ENCODE results near the gene ZNF451.
"Not testable (repeated sequence)": the region's sequence is repeated elsewhere in the genome, so short reads cannot be mapped to it uniquely, and the experiment has no call there.

Gene ZNF451, protein sequence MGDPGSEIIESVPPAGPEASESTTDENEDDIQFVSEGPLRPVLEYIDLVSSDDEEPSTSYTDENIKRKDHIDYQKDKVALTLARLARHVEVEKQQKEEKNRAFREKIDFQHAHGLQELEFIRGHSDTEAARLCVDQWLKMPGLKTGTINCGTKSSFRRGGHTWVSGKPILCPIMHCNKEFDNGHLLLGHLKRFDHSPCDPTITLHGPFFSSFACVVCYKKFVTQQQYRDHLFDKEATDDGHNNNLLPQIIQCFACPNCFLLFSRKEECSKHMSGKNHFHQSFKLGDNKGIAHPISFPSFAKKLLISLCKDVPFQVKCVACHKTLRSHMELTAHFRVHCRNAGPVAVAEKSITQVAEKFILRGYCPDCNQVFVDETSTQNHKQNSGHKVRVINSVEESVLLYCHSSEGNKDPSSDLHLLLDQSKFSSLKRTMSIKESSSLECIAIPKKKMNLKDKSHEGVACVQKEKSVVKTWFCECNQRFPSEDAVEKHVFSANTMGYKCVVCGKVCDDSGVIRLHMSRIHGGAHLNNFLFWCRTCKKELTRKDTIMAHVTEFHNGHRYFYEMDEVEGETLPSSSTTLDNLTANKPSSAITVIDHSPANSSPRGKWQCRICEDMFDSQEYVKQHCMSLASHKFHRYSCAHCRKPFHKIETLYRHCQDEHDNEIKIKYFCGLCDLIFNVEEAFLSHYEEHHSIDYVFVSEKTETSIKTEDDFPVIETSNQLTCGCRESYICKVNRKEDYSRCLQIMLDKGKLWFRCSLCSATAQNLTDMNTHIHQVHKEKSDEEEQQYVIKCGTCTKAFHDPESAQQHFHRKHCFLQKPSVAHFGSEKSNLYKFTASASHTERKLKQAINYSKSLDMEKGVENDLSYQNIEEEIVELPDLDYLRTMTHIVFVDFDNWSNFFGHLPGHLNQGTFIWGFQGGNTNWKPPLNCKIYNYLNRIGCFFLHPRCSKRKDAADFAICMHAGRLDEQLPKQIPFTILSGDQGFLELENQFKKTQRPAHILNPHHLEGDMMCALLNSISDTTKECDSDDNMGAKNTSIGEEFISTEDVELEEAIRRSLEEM

GRCh38 chr6:57089687-57090457 lies at the start of gene ZNF451:
Gene ZNF451, plus strand, starts transcription at chr6:57090188. Its CDS starts 66 bp downstream, at chr6:57090254.
- DNase-seq: peak; percentile 92 to 95 (median 94)

GRCh38 chr6:57044061-57044460 lies 45.9 kb upstream of the ZNF451 start:
- DNase-seq: not testable (repeated sequence)

DNA sequence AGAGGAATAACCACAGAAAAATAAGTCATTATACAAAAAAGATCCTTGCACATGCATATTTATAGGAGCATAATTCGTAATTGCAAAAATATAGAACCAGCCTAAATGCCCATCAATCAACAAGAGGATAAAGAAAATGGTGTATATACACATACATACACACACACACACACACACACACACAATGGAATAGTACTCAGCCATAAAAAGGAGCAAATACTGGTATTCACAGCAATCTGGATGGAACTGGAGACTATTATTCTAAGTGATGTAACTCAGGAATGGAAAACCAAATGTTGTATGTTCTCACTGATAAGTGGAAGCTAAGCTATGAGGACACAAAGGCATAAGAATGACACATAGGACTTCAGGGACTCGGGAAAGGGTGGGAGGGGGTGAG lies 45.4 kb upstream of the ZNF451 start:
- DNase-seq: no peak

DNA sequence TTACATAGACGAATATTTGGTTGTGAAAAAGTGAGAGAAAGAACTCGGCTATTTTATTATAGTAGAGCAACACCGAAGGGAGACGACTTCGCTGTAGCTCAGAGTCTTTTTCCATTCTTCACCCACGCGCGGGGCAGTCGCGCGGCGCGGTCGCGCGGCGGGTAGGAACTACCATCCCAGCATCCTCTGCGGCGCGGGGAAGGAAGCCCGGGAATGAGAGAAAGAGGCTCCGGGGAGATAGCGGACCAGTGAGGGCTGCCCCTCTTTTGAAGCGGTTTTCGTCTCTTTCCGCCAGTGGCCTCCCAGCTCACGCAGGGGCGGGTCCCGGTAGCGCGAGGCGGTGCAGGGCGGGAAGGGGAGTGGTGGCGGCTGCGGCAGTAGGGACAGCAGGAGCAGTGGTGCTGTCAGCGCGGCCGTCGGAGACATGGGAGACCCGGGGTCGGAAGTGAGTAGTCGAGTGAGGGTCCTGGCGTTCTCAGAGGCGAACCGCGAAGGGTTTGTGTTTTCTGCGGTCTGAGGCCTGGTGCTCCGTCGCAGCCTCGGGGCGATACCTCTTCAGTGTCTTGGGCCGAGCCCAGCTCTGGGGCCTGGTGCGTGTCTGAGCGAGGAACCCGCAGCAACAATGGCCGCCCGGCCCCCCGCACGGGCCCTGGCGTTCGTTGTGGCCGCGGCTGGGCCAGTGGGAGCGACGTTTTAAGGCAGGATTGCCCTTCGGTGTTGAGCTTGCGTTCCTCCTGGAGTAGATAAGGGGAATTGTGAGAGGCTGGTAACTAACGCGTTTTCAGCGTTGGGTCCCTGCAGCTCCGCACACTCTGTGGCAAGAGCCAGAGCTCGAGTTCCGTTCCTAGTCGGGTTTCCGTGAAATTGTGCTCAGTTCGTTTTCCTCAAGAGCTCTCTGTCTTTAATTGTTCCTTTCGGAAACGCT lies 43.4 kb upstream of the ZNF451 start, which contains the start of gene KIAA1586:
Gene KIAA1586 (plus strand): TSS at position 362 of the 925 bp plus-strand sequence. CDS start 63 bp downstream, at position 425.
- DNase-seq: peak; percentile 64 to 73 (median 70)

GRCh38 chr6:57047257-57047585 lies 42.8 kb upstream of the ZNF451 start:
- DNase-seq: not testable (repeated sequence)

- not testable (repeated sequence) for DNase-seq
Measured at GRCh38 chr6:57047859-57048258, 42.1 kb upstream of the ZNF451 start.

GRCh38 chr6:57048577-57048976 lies 41.4 kb upstream of the ZNF451 start:
- no peak for DNase-seq

- DNase-seq: no peak
Measured at GRCh38 chr6:57063847-57064246, 26.1 kb upstream of the ZNF451 start.

- no peak for DNase-seq
Measured at GRCh38 chr6:57064809-57065208, 25.2 kb upstream of the ZNF451 start.

DNA sequence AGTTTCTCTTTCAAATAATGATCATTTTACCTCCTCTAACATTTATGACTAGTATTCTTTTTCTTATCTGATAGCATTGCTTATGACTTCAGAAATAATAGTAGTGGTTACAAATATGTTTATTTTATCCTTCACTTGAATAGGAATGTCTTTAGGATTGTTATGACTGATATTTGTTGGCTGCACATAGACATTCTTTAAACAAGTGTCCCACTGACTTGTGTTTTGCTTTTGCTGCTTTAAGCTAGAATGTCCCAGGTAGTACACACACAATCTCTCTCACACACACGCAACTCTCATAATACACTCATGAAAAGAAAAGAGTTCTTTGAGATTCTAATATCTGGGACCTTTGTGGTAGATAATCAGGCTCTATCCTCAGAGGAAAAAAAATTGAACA lies 21.9 kb upstream of the ZNF451 start:
- DNase-seq: no peak

- no peak for DNase-seq
Measured at GRCh38 chr6:57069228-57069627, 20.8 kb upstream of the ZNF451 start.

DNA sequence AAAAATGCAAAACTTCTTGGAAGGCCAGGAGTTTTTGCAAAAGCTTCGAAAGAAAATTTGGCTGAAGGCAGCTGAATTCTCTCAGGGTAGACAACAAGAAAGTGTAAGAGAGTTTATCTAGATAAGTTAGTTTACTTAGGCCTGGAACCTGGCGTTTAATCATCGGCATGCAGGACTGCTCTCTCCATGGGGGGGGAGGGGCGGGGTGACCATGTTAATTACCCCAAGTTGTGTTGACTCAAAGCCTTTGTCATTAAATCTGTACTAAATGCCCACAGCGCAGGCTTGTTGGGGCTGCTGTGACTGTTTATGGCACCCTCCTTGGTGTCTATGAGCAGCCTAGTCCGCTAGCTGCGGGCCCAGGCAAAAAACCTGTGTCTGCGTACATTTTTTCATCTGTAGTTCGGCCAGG lies 20.1 kb upstream of the ZNF451 start:
- DNase-seq: no peak

DNA sequence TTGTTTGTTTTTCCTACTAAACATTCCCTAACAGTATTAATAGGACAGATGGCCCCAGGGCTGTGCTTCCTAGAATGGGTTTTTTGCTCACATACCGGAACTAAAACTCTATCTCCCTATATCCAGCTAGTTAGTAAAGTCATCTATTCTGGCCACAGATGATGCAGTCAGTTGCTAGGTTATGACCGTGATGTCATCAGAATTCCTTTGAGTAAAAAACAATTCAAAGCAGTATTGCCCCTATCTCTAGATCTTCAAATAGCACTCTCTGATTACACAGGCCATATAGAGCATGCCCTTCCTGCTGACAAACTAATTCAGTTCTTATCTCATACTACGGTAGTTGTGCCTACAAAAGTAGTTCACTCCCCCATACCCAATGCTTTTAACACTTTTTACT lies 17.9 kb upstream of the ZNF451 start:
- DNase-seq: no peak

- no peak for DNase-seq
Measured at GRCh38 chr6:57074383-57074782, 15.6 kb upstream of the ZNF451 start.

- no peak for DNase-seq
Measured at GRCh38 chr6:57075092-57075491, 14.9 kb upstream of the ZNF451 start.

GRCh38 chr6:57078531-57079207 lies 11.3 kb upstream of the ZNF451 start:
- no peak for DNase-seq

GRCh38 chr6:57085471-57085870 lies 4.5 kb upstream of the ZNF451 start:
- no peak for DNase-seq

- no peak for DNase-seq
Measured at GRCh38 chr6:57086843-57087242, 3.1 kb upstream of the ZNF451 start.

- DNase-seq: no peak
Measured at GRCh38 chr6:57087916-57088315, 2.1 kb upstream of the ZNF451 start.

DNA sequence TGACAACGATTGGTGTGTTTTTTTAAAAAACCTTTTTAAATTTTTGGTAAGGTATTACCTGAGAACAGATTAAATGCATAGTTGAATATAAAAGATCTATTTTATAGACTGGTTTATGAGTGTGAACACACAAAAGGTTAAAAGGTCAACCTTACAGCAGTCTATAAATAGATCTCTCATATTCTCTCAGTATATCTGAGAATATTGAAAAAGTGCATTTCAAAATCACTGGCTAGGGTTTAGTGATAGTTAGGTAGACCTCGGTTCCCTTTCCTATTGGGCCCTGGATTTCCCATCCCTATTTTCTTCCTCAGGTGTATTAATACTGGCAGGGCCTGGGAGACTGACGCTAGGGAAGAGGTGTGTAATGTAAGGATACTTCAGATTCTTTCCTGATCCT lies 723 bp upstream of the ZNF451 start:
- peak in 1 of 6 experiments; percentile 8 for DNase-seq

Measured in stimulated activated naive CD4-positive, alpha-beta T cell (primary cell).